Cardiac fibroblast (primary cell): ENCODE data around the gene ARHGAP24.
"Not testable (repeated sequence)": the region's sequence is repeated elsewhere in the genome, so short reads cannot be mapped to it uniquely, and the experiment has no call there.

Experiments
- DNase-seq, 2 donors: peaks; one replicate each; pipeline versions ENCODE4 v3.0.0 to v3.0.0-alpha.2; 2010; ENCODE audit warnings: low read depth in 2 of 2
- H3K4me3 ChIP-seq, 2 donors: replicated peaks in 1 of 2; 1 replicate in 1 of 2; 2 replicates in 1 of 2; pipeline ENCODE4 v1.5.1; 2011; ENCODE audit warnings: low read depth in 2 of 2, low read length in 2 of 2, mild to moderate bottlenecking in 2 of 2, moderate library complexity in 1 of 2
- CTCF ChIP-seq: IDR thresholded peaks from one replicate; pipeline ENCODE4 v1.5.1; 2011; ENCODE audit warnings: low read depth, mild to moderate bottlenecking, low read length, inconsistent platforms

ARHGAP24 gene

DNA sequence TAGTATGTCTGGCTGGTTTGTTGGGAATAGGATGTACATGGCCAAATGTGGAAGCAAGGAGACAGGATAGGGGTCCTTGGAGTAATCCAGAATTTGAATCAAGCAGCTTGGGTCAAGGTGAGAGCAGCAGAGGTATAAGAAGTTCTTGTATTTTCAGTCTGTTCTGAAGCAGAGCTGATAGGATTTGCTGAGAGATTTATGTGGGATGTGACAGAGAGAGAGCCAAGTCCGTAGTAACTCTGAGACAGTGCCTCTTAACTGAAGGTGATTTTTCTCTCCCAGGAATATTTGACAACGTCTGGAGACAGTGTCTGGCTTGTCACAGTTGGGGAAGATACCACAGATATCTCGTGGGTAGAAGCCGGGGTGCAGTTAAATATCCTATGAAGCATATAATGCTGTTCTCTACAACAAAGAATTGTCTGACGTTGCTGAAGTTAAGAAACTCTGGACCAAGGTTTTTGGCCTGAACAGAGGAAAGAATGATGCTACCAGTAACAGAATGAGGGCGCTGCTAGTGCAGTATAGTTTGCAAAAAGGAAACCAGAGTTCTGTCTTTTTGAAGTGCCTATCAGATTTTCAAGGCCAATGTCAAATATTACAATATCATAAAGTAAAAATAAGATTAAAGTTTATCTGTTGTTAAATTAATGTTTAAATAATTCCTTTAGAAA, 184.0 kb downstream of the ARHGAP24 start:
- no peak overlapping the region for H3K4me3 ChIP-seq
- TF ChIP-seq CTCF = peak; percentile 23
- DNase-seq = peak; percentile 18 to 32

- TF ChIP-seq CTCF = no peak
- H3K4me3 ChIP-seq = no peak overlapping the region
- no peak for DNase-seq
These were observed 184.8 kb downstream of the ARHGAP24 start for GRCh38 chr4:85659610-85660218.

GRCh38 chr4:85666625-85667024, 191.7 kb downstream of the ARHGAP24 start:
- not testable (repeated sequence) for H3K4me3 ChIP-seq, DNase-seq

DNA sequence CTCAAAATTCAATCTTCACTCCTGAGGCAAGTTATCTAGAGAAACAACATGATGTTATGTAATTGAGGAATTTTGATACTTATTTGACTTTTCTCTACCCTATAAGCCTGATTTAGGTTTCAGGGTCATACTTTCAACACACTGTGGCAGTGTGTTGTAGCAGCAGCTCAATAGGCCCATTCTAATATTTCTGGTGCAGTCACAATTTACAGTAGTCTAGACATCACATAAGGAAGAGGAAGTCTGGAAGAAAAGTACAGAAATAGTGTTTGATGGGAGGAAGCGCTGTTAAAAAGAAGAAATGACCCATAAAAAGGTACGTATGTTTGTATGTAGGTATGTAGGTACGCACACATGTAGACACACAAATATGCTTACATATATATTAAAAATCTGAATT, 194.3 kb downstream of the ARHGAP24 start:
- no peak for DNase-seq
- no peak for TF ChIP-seq CTCF
- H3K4me3 ChIP-seq = no peak overlapping the region

GRCh38 chr4:85669992-85670548, 195.1 kb downstream of the ARHGAP24 start:
- H3K4me3 ChIP-seq = no peak overlapping the region
- TF ChIP-seq CTCF = no peak
- DNase-seq = no peak

DNA sequence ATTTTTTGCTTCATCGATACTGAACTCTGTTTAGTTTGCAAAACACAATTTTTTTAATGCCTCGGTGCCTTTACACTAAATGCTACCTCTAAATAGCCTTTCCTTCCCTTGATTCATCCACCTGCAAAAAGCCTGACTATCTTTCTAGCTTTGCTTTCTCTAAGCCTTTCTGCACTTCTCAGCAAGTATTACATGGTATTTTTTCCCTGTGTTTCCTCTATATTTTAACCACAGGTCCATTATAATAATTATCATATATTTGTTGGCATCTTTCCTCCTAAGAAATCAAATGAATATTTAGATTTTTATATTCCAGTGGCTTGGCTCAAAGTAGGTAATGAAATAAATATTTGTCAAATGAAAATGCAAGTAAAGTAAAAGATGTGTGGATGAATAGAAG, 196.2 kb downstream of the ARHGAP24 start:
- no peak for TF ChIP-seq CTCF
- no peak overlapping the region for H3K4me3 ChIP-seq
- no peak for DNase-seq

GRCh38 chr4:85672116-85672515, 197.2 kb downstream of the ARHGAP24 start:
- TF ChIP-seq CTCF = no peak
- H3K4me3 ChIP-seq = no peak overlapping the region
- DNase-seq = no peak
